Activated CD4-positive, alpha-beta T cell treated with anti-CD3 and anti-CD28 coated beads, Interleukin-2, amount 10 ng/mL, durations not matched to agents 7 days and 5 days (primary cell): ENCODE measurements around the gene MSLN. TPM values are rescaled to one million over a fixed set of nuclear protein-coding genes. Genes with fewer than 3 reads are reported as not detected.

Experiments used
- CTCF ChIA-PET: fragments of 350-600 bp; sonication (Branson Sonifier 250); formaldehyde crosslinking; loops from one replicate; lab custom pipeline; 2021; ENCODE audit warnings: antibody characterized with exemption; lab: Charles Lee
- POLR2A ChIA-PET: fragments of 350-600 bp; sonication (Branson Sonifier 250); formaldehyde crosslinking; loops from one replicate; lab custom pipeline; 2021; ENCODE audit warnings: antibody characterized with exemption; lab: Charles Lee
- DNase-seq: peaks from one replicate; pipeline ENCODE4 v3.0.0-alpha.2; 2020
- H3K27ac Mint-ChIP-seq: one replicate; pipeline ENCODE4 v1.8.0; 2021; ENCODE audit warnings: mild to moderate bottlenecking, moderate library complexity, mixed read lengths
- H3K27me3 Mint-ChIP-seq: one replicate; pipeline ENCODE4 v1.8.0; 2021; ENCODE audit warnings: mixed read lengths
- H3K36me3 Mint-ChIP-seq: one replicate; pipeline ENCODE4 v1.8.0; 2021; ENCODE audit warnings: low read depth, mixed read lengths
- H3K4me1 Mint-ChIP-seq: one replicate; pipeline ENCODE4 v1.8.0; 2021; ENCODE audit warnings: mixed read lengths
- H3K4me3 Mint-ChIP-seq: one replicate; pipeline ENCODE4 v1.8.0; 2021; ENCODE audit warnings: mild to moderate bottlenecking, moderate library complexity, mixed read lengths
- H3K9me3 Mint-ChIP-seq: one replicate; pipeline ENCODE4 v1.8.0; 2021; ENCODE audit warnings: mixed read lengths
- total RNA-seq, 2 experiments: library from RNA; stranded (reverse); gene quantifications; one replicate each; pipeline ENCODE4 v1.2.3, GENCODE V29; 2021

The MSLN gene
- total RNA-seq, 2 experiments from 2014 or later, result not detected

GRCh38 chr16:725463-726187 is 34.9 kb upstream of the MSLN start:
- Mint-ChIP-seq H3K9me3 (no peaks in the 10 kb centered on the region), H3K4me3 (no peak overlapping the region), H3K27ac (no peak overlapping the region), H3K36me3 (no peaks in the 10 kb centered on the region), H3K27me3 (no peaks in the 10 kb centered on the region), H3K4me1 (peaks cover 3% of the 10 kb centered on the region)
- DNase-seq, result no peak
- POLR2A ChIA-PET, result no interaction called here
- CTCF ChIA-PET, result interaction anchor here (1.2 to 2.6 kb wide), 6 partner anchors 10 to 60 kb away, joined by 3 to 14 read pairs (median 8); partner anchors contain the start of gene CIAO3

- H3K27ac Mint-ChIP-seq, result no peak overlapping the region
- H3K9me3 Mint-ChIP-seq, result no peaks in the 10 kb centered on the region
- no peak for DNase-seq
- peaks cover 3% of the 10 kb centered on the region for H3K4me1 Mint-ChIP-seq
- ChIA-PET POLR2A (no interaction called here), CTCF (interaction anchor here (1.2 to 2.6 kb wide), 6 partner anchors 10 to 59 kb away, joined by 3 to 14 read pairs (median 8); partner anchors contain the start of gene CIAO3)
- H3K4me3 Mint-ChIP-seq, result peak overlapping the region; percentile 70
- no peaks in the 10 kb centered on the region for H3K27me3 Mint-ChIP-seq
- H3K36me3 Mint-ChIP-seq, result no peaks in the 10 kb centered on the region
These were observed 34.4 kb upstream of the MSLN start for GRCh38 chr16:726188-726437.

GRCh38 chr16:726438-727290 is 33.9 kb upstream of the MSLN start, which contains the start of the genes CCDC78 and HAGHL:
Gene CCDC78 (minus strand): TSS chr16:726443. CDS start chr16:726367, 76 bp downstream.
Gene HAGHL (plus strand): TSS chr16:727106. CDS start chr16:727510, 404 bp downstream.
- Mint-ChIP-seq H3K36me3 (no peaks in the 10 kb centered on the region), H3K9me3 (no peaks in the 10 kb centered on the region), H3K4me3 (peak within 1 kb of the TSS; percentile 70), H3K27me3 (no peaks in the 10 kb centered on the region), H3K4me1 (peaks cover 3% of the 10 kb centered on the region), H3K27ac (peak within 1 kb of the TSS; percentile 19)
- peak; percentile 52 for DNase-seq
- ChIA-PET POLR2A (no interaction called here), CTCF (interaction anchor here (0.9 to 2.6 kb wide), 6 partner anchors 9 to 59 kb away, joined by 3 to 14 read pairs (median 8); partner anchors contain the start of gene CIAO3)

- no peaks in the 10 kb centered on the region for H3K4me1 Mint-ChIP-seq
- DNase-seq, result peak; percentile 31
- ChIA-PET POLR2A (no interaction called here), CTCF (interaction anchor here (0.9 to 2.6 kb wide), 5 partner anchors 8 to 58 kb away, joined by 3 to 9 read pairs (median 5); no protein-coding TSS in a partner anchor)
- no peak overlapping the region for H3K27ac Mint-ChIP-seq
- H3K27me3 Mint-ChIP-seq, result no peaks in the 10 kb centered on the region
- H3K4me3 Mint-ChIP-seq, result peak overlapping the region; percentile 48
- H3K36me3 Mint-ChIP-seq, result no peaks in the 10 kb centered on the region
- no peaks in the 10 kb centered on the region for H3K9me3 Mint-ChIP-seq
These were observed 33.1 kb upstream of the MSLN start for GRCh38 chr16:727291-727977.

GRCh38 chr16:728131-728889 is 32.2 kb upstream of the MSLN start:
- Mint-ChIP-seq H3K4me3 (no peak overlapping the region), H3K36me3 (no peaks in the 10 kb centered on the region), H3K27me3 (no peaks in the 10 kb centered on the region), H3K4me1 (no peaks in the 10 kb centered on the region), H3K9me3 (no peaks in the 10 kb centered on the region), H3K27ac (no peak overlapping the region)
- ChIA-PET POLR2A (no interaction called here), CTCF (interaction anchor here (1.0 to 2.6 kb wide), 3 partner anchors 12 to 57 kb away, joined by 4 to 9 read pairs (median 5); no protein-coding TSS in a partner anchor)
- peak; percentile 56 for DNase-seq

- POLR2A ChIA-PET, result no interaction called here
- Mint-ChIP-seq H3K27ac (no peak overlapping the region), H3K4me1 (no peaks in the 10 kb centered on the region), H3K9me3 (no peaks in the 10 kb centered on the region), H3K36me3 (no peaks in the 10 kb centered on the region), H3K4me3 (no peak overlapping the region), H3K27me3 (no peaks in the 10 kb centered on the region)
- no peak for DNase-seq
- CTCF ChIA-PET, result interaction anchor here (0.6 to 0.9 kb wide), 2 partner anchors 12 to 1456 kb away, joined by 3 to 5 read pairs; partner anchors contain the start of gene CIAO3
These were observed 31.4 kb upstream of the MSLN start for GRCh38 chr16:728890-729744.

GRCh38 chr16:729768-730665 is 30.5 kb upstream of the MSLN start:
- Mint-ChIP-seq H3K36me3 (no peaks in the 10 kb centered on the region), H3K27me3 (no peaks in the 10 kb centered on the region), H3K9me3 (no peaks in the 10 kb centered on the region), H3K4me1 (no peaks in the 10 kb centered on the region), H3K27ac (no peak overlapping the region), H3K4me3 (no peak overlapping the region)
- POLR2A ChIA-PET, result no interaction called here
- CTCF ChIA-PET, result interaction anchor here (0.6 to 1.2 kb wide), 5 partner anchors 11 to 1456 kb away, joined by 3 to 5 read pairs (median 3); partner anchors contain the start of gene CIAO3
- no peak for DNase-seq

- DNase-seq, result no peak
- no peaks in the 10 kb centered on the region for H3K27me3 Mint-ChIP-seq
- no peaks in the 10 kb centered on the region for H3K9me3 Mint-ChIP-seq
- CTCF ChIA-PET, result interaction anchor here (0.9 to 1.2 kb wide), 3 partner anchors 19 to 389 kb away, joined by 3 read pairs; no protein-coding TSS in a partner anchor
- peaks cover 5% of the 10 kb centered on the region for H3K36me3 Mint-ChIP-seq
- POLR2A ChIA-PET, result no interaction called here
- H3K4me3 Mint-ChIP-seq, result no peak overlapping the region
- H3K27ac Mint-ChIP-seq, result no peak overlapping the region
- H3K4me1 Mint-ChIP-seq, result peaks cover 7% of the 10 kb centered on the region
These were observed 29.6 kb upstream of the MSLN start for GRCh38 chr16:730666-731509.

- Mint-ChIP-seq H3K36me3 (peaks cover 9% of the 10 kb centered on the region), H3K4me3 (no peak overlapping the region), H3K27ac (no peak overlapping the region), H3K4me1 (peaks cover 12% of the 10 kb centered on the region), H3K9me3 (no peaks in the 10 kb centered on the region), H3K27me3 (no peaks in the 10 kb centered on the region)
- ChIA-PET POLR2A (no interaction called here), CTCF (interaction anchor here (1.6 kb wide), 1 partner anchor 28 kb away, joined by 5 read pairs; no protein-coding TSS in a partner anchor)
- no peak for DNase-seq
These were observed 28.2 kb upstream of the MSLN start for GRCh38 chr16:732332-732731.

GRCh38 chr16:732936-733335 is 27.6 kb upstream of the MSLN start:
- Mint-ChIP-seq H3K9me3 (no peaks in the 10 kb centered on the region), H3K27ac (no peak overlapping the region), H3K4me3 (no peak overlapping the region), H3K4me1 (peaks cover 18% of the 10 kb centered on the region), H3K27me3 (no peaks in the 10 kb centered on the region), H3K36me3 (peaks cover 12% of the 10 kb centered on the region)
- DNase-seq, result no peak
- ChIA-PET CTCF (interaction anchor here (1.6 kb wide), 1 partner anchor 29 kb away, joined by 5 read pairs; no protein-coding TSS in a partner anchor), POLR2A (no interaction called here)
